MG63 (cell line): Measurements from ENCODE around the gene ZNF785. TPM values are rescaled to one million over a fixed set of nuclear protein-coding genes. Genes with fewer than 3 reads are reported as not detected.
"Not testable (repeated sequence)": the region's sequence is repeated elsewhere in the genome, so short reads cannot be mapped to it uniquely, and the experiment has no call there.

ENCODE experiments used
- DNase-seq: peaks from one replicate; pipeline ENCODE4 v3.0.0-alpha.2; 2020
- H3K27me3 ChIP-seq: fragments of 250-450 bp; sonication (Bioruptor Pico); 2 replicates; pipeline ENCODE4 v1.5.1; 2020; ENCODE audit warnings: mild to moderate bottlenecking, moderate library complexity
- H3K36me3 ChIP-seq: fragments of 250-450 bp; sonication (Bioruptor Pico); 2 replicates; pipeline ENCODE4 v1.5.1; 2020; ENCODE audit warnings: mild to moderate bottlenecking, moderate library complexity
- H3K4me3 ChIP-seq: fragments of 250-450 bp; sonication (Bioruptor Pico); 2 replicates; pipeline ENCODE4 v1.5.1; 2020; ENCODE audit warnings: mild to moderate bottlenecking, moderate library complexity
- H3K9me3 ChIP-seq: fragments of 250-450 bp; sonication (Bioruptor Pico); 2 replicates; pipeline ENCODE4 v1.5.1; 2020; ENCODE audit warnings: mild to moderate bottlenecking, moderate library complexity
- total RNA-seq: library from RNA; depleted of rRNA; stranded (reverse); fragments of >200 nt; shearing (Covaris generic); gene quantifications from 2 replicates; pipeline ENCODE4 v1.2.3, GENCODE V29; 2014; ENCODE audit warnings: low replicate concordance; rRNA removed

ZNF785 gene
- 11.4 and 15.7 TPM in 2 replicates for total RNA-seq

- DNase-seq: peak; percentile 100
- H3K27me3 ChIP-seq: no peaks in the 10 kb centered on the region
- no peaks in the 10 kb centered on the region for H3K9me3 ChIP-seq
- peak within 1 kb of the TSS; percentile 85 for H3K4me3 ChIP-seq
- H3K36me3 ChIP-seq: peaks cover 54% of the 10 kb centered on the region
Observed at GRCh38 chr16:30585400-30586191, at the start of gene ZNF785. TSS of gene ZNF785 (minus strand) at chr16:30585697. CDS start at chr16:30585611, 86 bp downstream.

GRCh38 chr16:30633526-30633925 lies 48.0 kb upstream of the ZNF785 start:
- no peak for DNase-seq
- H3K4me3 ChIP-seq: peak overlapping the region; percentile 66
- H3K9me3 ChIP-seq: no peaks in the 10 kb centered on the region
- no peaks in the 10 kb centered on the region for H3K27me3 ChIP-seq
- H3K36me3 ChIP-seq: no peaks in the 10 kb centered on the region

GRCh38 chr16:30632454-30632853 lies 47.0 kb upstream of the ZNF785 start:
- H3K9me3 ChIP-seq, DNase-seq, H3K4me3 ChIP-seq, H3K27me3 ChIP-seq, H3K36me3 ChIP-seq: not testable (repeated sequence)

- H3K36me3 ChIP-seq: no peaks in the 10 kb centered on the region
- H3K27me3 ChIP-seq: no peaks in the 10 kb centered on the region
- H3K4me3 ChIP-seq: no peak overlapping the region
- H3K9me3 ChIP-seq: peaks cover 4% of the 10 kb centered on the region
- DNase-seq: peak; percentile 74
Observed at GRCh38 chr16:30628628-30629540, 43.4 kb upstream of the ZNF785 start.

- no peaks in the 10 kb centered on the region for H3K27me3 ChIP-seq
- no peak for DNase-seq
- peaks cover 15% of the 10 kb centered on the region for H3K9me3 ChIP-seq
- no peak overlapping the region for H3K4me3 ChIP-seq
- no peaks in the 10 kb centered on the region for H3K36me3 ChIP-seq
Observed at GRCh38 chr16:30626236-30626635, 40.7 kb upstream of the ZNF785 start.

GRCh38 chr16:30623536-30624283 lies 38.2 kb upstream of the ZNF785 start:
- no peak for DNase-seq
- Histone ChIP-seq H3K4me3 (no peak overlapping the region), H3K36me3 (no peaks in the 10 kb centered on the region), H3K9me3 (peaks cover 16% of the 10 kb centered on the region), H3K27me3 (no peaks in the 10 kb centered on the region)

GRCh38 chr16:30622455-30623032 lies 37.0 kb upstream of the ZNF785 start:
- Histone ChIP-seq H3K27me3 (no peaks in the 10 kb centered on the region), H3K4me3 (no peak overlapping the region), H3K9me3 (peaks cover 17% of the 10 kb centered on the region), H3K36me3 (no peaks in the 10 kb centered on the region)
- no peak for DNase-seq

GRCh38 chr16:30621765-30622164 lies 36.3 kb upstream of the ZNF785 start:
- Histone ChIP-seq H3K4me3 (no peak overlapping the region), H3K36me3 (no peaks in the 10 kb centered on the region), H3K9me3 (peaks cover 21% of the 10 kb centered on the region), H3K27me3 (no peaks in the 10 kb centered on the region)
- peak; percentile 5 for DNase-seq

GRCh38 chr16:30620169-30620568 lies 34.7 kb upstream of the ZNF785 start:
- no peaks in the 10 kb centered on the region for H3K27me3 ChIP-seq
- DNase-seq: no peak
- no peak overlapping the region for H3K4me3 ChIP-seq

GRCh38 chr16:30619638-30620037 lies 34.1 kb upstream of the ZNF785 start:
- no peak for DNase-seq
- Histone ChIP-seq H3K36me3 (no peaks in the 10 kb centered on the region), H3K27me3 (no peaks in the 10 kb centered on the region), H3K4me3 (no peak overlapping the region), H3K9me3 (peaks cover 33% of the 10 kb centered on the region)

More at GRCh38 chr16:30620169-30620568, 34.7 kb upstream of the ZNF785 start:
- Histone ChIP-seq H3K9me3 (peaks cover 33% of the 10 kb centered on the region), H3K36me3 (no peaks in the 10 kb centered on the region)

- Histone ChIP-seq H3K27me3 (no peaks in the 10 kb centered on the region), H3K4me3 (no peak overlapping the region), H3K36me3 (no peaks in the 10 kb centered on the region), H3K9me3 (peaks cover 29% of the 10 kb centered on the region)
- DNase-seq: no peak
Observed at GRCh38 chr16:30619202-30619601, 33.7 kb upstream of the ZNF785 start.

GRCh38 chr16:30615358-30616091 lies 30.0 kb upstream of the ZNF785 start:
- Histone ChIP-seq H3K27me3 (no peaks in the 10 kb centered on the region), H3K9me3 (peaks cover 18% of the 10 kb centered on the region), H3K4me3 (no peak overlapping the region), H3K36me3 (no peaks in the 10 kb centered on the region)
- DNase-seq: peak; percentile 16

- Histone ChIP-seq H3K36me3 (peaks cover 29% of the 10 kb centered on the region), H3K9me3 (no peaks in the 10 kb centered on the region; the same call in 1 of the 2 replicates), H3K4me3 (peak within 1 kb of the TSS; percentile 86), H3K27me3 (no peaks in the 10 kb centered on the region)
- DNase-seq: peak; percentile 93
Observed at GRCh38 chr16:30609926-30610839, 24.7 kb upstream of the ZNF785 start, which contains the start of gene ZNF689. TSS of gene ZNF689 (minus strand) at chr16:30610389. CDS start at chr16:30610041, 348 bp downstream.

GRCh38 chr16:30609002-30609925 lies 23.8 kb upstream of the ZNF785 start:
- no peaks in the 10 kb centered on the region for H3K9me3 ChIP-seq
- peaks cover 38% of the 10 kb centered on the region for H3K36me3 ChIP-seq
- peak; percentile 77 for DNase-seq
- H3K27me3 ChIP-seq: no peaks in the 10 kb centered on the region
- H3K4me3 ChIP-seq: peak overlapping the region; percentile 86
